Activated T-cell treated with anti-CD3 and anti-CD28 coated beads for 48 hours (primary cell): ENCODE data around the gene TMEM161B.
"Not testable (repeated sequence)": the region's sequence is repeated elsewhere in the genome, so short reads cannot be mapped to it uniquely, and the experiment has no call there.

ENCODE experiments used
- DNase-seq: peaks from one replicate; pipeline ENCODE4 v3.0.0-alpha.2; 2020; ENCODE audit warnings: low read depth

TMEM161B gene

DNA sequence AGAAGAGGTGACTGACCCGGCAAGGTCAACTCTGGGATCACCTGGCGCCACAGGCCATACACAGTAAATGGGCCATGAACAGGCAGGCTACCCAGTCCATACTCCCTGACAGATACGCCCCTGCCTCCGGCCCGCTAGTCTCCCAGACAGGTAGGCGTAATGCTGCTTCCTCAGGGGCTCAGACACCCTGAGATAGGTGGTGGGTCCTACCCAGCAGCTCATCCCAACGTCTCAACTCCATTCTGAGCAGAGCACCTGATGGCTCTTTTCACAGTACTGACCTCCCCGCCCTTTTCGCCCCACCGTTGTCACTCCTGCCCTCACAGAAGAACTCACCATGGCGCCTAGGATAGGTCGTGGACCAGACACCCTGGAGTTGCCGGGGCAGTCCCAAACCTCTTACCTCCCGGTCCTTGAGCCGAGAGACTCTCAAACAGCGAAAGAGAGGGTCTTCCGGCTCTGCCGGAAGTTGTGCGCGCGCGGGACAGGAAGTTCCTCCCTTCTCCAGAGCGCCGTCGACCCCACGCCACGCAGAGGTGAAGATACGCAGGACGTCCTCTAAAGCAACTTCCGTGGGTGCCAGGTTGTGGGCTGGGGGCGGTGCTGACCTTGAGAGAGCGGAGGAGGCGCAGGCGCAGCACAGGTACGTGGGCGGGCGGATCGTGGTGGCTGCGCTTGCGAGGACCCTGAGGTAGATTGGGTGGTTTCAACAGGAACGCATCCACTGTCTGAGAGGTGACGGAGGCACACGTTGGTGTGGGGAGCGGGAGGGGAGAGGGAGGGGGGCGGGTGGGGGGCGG, at the start of gene TMEM161B:
TSS of gene TMEM161B (minus strand) at position 461 of the 800 bp plus-strand sequence. CDS start at position 339, 122 bp downstream.
- peak; percentile 87 for DNase-seq

DNA sequence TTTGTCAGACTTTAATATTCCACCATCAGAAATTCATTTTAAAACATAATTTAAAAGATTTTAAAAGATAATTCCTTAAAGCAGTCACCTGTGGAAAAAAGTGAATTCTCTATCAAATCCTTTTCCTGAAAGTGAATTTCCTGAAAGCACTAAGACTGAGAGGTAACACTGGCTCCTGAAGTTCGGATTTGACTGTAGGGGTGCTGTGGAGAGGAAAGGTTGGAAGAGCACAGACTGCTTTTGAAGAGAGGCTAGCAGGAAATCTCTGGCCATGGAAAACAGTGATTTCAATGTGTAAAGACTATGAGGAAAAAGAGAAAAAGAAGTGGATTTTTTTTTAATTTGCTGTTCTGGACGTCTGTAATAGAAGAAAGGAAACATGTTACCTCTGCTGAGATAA, 35.7 kb upstream of the TMEM161B start:
- no peak for DNase-seq

DNA sequence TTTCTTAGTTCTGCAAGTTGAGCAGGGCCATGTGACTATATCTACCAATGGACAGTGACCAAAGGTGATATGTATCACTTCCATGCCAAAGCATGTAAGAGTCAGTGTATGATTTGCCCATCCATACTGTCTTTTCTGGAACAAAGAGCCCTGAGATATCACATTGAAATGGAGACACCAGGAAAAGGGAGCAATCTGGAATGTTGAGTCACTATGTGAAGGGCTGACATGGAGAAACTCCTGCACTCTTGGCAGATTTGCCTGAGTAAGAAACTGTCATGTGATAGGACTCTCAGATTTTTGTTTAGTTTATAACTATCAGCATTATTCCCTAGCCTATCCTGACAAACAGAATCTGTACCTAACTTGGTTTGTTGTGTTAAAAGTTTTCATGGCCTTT, 29.8 kb upstream of the TMEM161B start:
- no peak for DNase-seq

DNA sequence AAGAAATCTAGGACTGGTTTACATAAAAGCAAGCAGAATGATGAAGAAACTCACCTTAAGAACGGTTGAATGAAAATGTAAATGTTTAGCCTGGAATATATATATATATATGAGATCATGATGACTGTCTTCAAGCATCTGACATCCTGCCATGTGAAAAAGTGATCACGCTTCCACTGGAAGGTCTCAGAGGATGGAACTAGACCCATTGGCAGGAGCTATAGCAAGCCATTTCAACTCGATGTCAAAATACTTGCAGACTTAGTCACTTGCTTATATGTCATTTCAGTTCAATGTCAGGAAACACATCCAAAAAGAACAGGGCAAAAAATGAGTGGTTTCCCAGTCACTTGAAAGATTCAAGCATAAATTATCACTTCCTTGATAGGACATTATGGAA, 22.2 kb upstream of the TMEM161B start:
- no peak for DNase-seq

DNA sequence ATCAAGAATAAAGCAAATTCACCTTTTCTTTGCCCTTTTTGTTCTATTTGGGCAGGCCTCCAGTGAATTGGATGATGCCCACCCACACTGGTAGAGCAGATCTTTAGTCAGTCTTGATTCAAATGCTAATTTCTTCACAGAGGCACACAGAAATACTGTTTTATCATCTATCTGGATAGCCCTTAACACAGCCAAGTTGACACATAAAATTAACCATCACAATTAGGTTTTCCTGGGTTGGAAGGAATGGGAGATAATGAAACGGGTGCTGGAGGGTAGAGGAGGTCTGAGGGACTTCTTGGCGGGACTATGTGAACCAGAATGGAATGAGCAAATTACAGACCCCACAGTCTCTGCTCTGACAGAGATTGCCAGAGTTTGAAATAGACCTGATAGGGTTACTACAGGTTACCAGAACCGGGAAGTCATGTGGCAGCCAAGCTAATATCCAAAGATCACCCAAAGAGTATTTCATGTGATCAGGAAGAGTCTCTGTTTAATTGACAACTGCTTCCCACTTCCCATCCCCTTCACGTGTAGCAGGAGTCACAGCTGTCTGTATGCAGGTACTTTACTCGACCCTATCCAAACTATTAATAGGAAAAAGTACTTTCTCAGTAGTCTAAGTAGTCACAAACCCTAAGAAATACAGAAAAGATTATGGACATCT, 20.0 kb upstream of the TMEM161B start:
- no peak for DNase-seq

DNA sequence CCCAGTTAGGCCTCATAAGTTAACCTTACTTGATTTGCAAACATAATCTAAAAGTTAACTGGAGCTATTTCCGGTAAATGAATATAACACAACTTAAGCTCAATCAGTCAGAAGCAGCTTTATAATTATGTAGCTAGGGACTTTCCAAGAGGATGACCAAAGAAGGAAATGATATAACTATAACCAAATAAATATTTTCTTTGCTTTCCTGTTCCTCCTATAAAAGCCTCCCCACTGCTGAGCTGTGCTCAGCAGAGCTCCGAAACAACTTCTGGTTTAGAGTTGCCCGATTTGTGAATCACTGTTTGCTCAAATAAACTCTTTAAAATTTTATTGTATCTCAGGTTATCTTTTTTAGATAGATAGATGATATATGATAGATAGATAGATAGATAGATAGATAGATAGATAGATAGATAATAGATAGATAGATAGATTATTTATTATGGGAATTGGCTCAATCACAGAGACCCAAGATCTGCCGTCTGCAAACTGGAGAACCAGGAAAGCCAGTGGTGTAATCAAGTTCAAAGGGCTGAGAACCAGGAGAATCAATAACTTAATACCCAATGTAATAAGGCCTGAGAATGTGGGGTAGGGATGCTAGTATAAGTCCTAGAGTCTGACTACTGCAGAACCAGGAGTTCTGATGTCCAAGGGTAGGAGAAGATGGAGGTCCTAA, 19.3 kb upstream of the TMEM161B start:
- no peak for DNase-seq

DNA sequence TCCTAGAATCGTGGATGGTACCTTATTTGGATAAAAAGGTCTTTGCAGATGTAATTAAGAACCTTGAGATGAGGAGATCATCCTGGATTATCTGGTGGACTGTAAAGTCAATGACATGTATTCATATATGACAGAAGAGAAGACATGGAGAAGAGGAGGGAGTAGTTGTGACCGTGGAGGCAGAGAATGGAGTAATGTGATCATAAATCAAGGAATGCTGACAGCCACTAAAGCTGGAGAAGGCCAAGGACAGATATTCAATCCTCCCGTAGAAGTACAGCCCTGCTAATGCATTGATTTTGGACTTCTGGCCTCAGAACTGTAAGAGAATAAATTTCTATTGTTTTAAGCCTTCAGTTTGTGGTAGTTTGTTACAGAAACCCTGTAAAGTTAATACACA, 18.7 kb upstream of the TMEM161B start:
- DNase-seq: no peak

DNA sequence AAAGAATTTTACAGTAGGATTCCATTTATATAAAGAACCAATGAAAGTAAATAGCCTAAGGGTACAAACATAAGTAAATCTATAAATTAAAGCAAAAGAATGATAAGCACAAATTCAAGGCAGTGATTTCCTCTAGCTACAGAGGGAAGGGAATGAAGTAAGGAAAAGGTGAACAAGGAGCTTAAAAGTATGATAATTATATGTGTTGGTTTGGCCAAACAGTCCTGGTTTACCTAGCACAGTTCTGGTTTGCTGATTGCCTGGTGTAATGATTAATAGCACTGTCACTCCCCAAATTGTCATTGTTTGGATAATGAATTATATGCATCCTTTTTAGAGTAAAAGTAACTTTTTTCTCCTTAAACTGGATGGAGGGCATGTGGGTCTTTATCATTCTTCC, 15.0 kb upstream of the TMEM161B start:
- no peak for DNase-seq

DNA sequence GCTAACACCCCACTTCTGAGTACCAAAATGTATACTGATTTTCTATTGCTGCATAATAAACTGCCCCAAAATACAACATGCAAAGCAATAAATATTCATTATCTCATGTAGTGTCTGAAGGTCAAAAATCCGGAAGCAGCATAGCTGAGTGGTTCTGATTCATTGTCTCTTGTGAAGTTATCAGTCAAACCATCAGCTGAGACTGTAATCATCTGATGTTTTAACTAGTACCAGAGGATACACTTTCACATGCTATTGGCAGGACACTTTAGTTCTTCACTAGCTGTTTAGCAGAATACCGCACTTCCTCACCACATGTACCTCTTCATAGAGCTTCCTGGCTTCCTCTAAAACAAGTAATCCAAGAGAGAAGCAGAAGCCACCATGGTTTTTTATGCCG, 12.7 kb upstream of the TMEM161B start:
- no peak for DNase-seq

DNA sequence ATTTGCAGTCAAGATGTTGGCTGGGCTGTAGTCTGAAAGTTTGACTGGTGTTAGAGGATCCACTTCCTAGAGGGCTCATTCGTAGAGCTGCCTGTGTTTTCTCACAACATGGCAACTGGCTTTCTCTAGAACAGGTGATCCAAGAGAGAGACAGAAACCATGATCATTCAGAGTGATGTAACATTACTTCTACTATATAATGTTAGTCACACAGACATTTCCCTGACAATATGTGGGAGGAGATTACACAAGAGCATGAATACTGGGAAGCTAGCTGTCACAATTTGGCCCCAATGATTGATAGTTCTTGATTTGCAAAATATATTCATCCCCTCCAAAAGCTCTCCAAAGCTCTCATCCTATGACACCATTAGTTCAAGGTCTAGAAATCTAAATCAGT, 10.9 kb upstream of the TMEM161B start:
- DNase-seq: no peak

DNA sequence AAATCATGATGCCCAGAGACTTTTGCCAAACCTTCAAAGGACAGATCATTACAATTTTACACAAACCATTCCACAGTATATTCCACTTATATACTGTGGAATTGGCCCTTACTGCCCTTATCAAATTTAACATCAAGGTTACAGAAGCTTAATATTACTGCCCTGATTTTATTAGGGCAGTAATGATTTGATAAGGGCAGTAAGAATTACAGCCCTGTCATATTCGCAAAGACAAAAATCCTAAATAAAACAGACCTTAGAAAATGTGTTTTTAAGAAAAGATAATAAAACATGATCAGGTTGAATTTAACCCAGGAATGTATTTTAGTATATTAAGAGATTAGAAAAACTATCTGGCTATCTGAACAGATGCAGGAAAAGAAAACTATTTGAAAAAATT, 7.7 kb upstream of the TMEM161B start:
- no peak for DNase-seq

DNA sequence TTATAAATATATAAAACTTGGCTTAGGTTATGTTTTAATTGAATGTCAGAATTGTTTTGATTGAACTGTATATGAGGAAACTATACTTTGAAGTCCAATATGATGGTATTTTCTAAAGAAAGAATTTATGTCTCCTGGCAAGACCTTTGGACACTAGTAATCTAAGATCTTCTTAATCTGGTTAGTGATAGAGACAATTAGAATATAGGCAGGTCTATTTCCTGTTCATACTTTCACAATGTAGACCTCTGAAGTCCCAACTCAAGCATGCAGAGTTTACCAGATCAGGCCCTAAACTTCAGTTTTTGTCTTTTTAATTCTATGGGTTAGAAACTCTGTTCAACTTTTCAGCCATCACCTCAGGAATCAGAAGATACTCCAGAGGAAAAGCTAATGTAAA, 6.9 kb upstream of the TMEM161B start:
- no peak for DNase-seq

DNA sequence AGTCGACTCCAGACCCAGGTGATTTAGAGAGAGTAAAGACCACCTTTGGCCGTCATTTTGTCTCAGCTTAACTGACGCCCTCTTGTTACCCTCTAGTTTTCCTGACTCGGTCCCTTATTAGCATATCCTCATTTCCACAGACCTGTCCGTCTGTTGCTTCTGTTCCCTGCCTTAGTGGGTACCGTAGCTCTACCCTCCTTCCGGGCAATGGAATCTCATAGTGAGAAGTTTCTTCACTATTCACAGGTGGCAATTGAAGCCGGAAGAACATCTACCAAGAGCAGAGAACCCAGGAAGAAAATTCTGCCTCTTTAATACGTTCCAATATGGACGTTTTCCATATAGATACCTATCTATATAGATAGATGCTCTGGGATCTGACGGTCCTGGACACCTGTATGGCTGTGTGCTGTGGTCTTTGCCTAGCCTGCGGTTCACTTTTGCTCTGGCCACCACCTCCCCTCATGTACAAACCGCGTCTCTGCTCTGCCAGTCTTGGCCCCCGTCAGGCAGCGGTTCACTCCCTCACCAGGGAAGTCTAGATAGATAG, 652 bp upstream of the TMEM161B start:
- no peak for DNase-seq

DNA sequence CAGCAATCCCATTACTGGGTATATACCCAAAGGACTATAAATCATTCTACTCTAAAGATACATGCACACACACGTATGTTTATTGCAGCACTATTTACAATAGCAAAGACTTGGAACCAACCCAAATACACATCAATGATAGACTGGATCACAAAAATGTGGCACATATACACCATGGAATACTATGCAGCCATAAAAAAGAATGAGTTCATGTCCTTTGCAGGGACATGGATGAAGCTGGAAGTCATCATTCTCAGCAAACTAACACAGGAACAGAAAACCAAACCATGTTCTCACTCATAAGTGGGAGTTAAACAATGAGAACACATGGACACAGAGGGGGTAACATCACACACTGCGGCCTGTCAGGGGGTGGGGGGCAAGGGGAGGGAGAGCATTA, 4.1 kb downstream of the TMEM161B start:
- DNase-seq: not testable (repeated sequence)

DNA sequence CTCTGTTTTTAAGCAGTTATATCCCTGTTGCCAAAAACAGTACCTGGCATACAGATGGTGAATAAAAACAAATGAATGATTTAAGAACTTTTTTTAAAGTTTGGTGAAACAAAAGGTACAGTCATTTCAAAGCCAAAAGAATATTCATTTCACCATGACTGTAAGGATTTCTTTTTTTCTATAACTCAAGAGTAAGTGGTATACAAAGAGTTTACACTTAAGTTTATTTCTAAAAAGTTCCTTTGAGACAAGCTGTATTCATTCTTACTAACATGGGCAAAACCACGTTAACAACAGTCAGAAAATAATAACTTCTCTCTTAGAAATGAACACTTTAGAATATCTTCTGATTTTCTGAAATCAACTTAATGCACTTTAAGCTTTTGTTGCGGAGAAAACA, 5.3 kb downstream of the TMEM161B start:
- DNase-seq: no peak

DNA sequence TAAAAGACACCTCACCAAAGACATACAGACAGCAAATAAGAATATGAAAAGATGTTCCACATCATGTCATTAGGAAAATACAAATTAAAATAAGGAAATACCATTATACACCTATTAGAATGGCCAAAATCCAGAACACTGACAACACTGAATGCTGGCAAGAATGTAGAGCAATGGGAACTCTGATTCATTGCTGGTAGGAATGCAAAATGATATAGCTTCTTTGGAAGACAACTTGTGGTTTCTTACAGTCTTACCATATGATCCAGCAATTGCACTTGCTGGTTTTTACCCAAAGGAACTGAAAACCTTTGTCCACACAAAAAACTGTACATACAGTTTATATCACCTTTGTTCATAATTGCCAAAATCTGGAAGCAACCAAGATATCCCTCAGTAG, 6.5 kb downstream of the TMEM161B start:
- DNase-seq: no peak

DNA sequence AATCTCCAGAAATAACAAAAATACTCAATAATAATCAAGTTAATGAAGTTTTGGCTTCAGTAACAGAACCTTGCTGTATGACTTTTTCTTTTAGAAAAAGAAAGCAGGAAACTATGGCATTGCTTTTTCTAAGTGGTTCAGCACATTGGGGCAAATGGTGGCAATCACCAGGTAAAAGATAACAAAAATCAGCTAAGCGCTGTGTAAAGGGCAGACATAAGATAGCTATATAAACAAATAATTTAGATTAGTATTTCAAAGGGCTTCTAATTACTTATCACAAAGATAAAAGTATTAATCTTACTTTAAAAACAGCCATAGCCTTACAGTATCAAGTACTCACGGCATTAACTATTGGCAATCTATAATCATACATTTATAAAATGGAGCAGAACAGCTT, 10.0 kb downstream of the TMEM161B start:
- DNase-seq: no peak

DNA sequence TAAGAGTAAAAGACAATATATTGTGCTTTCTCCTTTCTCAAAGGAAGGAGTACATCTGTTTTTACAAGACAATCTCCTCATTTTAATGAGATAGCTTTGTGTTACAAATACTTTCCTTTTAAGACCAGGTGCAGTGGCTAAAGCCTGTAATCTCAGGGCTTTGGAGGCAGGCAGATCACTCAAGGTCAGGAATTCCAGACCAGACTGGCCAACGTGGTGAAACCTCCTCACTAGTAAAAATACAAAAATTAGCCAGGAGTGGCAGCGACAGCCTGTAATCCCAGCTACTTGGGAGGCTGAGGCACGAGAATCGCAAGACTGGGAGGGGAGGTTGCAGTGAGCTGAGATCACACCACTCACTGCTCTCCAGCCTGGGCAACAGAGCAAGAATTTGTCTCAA, 11.8 kb downstream of the TMEM161B start:
- DNase-seq: no peak

DNA sequence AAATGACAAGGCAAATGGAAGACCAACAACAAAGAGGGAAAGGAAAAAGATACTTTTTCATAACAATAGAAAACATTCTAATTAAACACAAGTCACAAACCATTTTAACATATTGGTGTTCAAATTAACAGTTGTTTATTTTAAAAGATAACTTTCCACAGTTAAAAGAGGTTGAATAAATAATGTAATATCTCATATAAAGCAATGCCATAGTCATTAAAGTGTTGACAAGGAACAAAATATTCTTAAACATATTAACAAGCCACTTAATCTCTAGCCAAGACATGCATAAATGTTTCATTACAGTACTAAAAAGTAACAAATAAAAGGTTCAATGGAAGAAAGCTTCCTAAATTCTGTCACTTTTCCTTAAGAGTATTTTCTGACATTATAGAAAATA, 12.6 kb downstream of the TMEM161B start:
- no peak for DNase-seq

DNA sequence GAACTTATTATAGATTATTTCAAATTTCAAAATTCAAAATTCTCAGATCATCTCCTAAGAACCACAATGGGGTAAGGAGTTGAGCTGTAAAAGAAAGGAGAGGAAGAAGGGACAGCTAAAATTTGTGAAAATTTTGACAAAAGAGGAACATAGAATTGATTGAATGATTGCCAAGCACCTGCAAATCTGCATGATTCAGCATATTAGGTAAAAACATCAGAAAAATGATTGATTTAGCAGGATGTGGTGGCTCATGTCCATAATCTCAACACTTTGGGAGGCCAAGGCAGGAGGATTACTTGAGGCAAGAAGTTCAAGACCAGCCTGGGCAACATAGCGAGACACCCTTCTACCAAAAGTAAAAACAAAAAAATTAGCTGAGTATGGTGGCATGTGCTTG, 14.3 kb downstream of the TMEM161B start:
- no peak for DNase-seq

DNA sequence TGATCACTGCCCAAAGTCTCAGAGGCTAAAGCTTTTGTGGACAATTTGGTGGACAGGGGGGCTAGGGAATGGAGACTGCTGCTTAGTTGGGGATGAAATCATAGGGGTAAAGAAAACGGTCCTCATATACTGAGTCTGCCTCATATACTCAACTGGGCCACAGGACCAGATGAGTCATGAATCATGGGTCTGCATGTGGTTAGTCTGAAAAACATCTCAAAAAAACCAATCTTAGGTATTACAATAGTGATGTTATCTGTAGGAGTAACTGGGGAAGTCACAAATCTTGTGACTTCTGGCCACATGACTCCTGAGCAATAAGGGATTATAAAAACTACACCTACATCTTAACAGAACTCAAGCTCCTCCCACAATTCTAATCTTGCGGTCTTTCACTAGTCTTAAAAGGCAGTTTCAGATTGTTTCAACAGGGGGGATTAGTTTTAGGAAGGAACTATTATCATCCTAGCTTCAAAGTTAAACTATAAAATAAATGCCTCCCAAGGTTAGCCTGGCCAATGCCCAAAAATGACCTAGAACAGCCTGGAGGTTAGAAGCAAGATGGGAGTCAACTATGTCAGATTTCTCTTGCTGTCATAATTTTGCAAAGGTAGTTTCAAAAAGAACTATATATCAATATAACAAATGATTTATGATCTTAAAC, 17.5 kb downstream of the TMEM161B start:
- no peak for DNase-seq

DNA sequence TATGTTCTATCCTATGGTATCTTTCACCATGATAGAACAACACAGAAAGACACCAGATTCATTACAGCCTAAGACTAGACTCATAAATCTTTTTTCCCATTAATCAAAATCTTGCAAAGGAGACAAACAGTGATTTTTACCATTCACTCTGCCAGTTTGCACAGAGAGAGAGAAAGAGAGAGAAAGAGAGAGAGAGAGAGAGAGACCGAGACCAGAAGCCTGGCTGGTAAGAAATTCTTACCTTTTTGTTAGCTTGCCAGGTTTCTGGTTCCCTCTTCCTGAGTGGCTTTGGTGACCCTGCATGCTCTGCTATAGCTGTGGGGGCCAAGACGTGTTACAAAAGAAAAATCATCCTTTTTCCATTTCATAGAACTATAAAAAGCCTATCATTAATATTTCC, 18.6 kb downstream of the TMEM161B start:
- DNase-seq: no peak
